HG02678 (cell line): ENCODE data around the gene SLC26A2.
A peak's percentile ranks its signal among the peaks of the same experiment; 100 is the strongest.

Source experiments
- ATAC-seq: cut with Tn5 transposase; IDR thresholded peaks from one replicate; pipeline ENCODE4 v1.9.1; 2021; ENCODE audit warnings: mild to moderate bottlenecking, moderate library complexity; ENCODE audit not compliant: unreplicated experiment

SLC26A2 gene

GRCh38 chr5:150035139-150035895 lies 74.8 kb downstream of the SLC26A2 start:
- ATAC-seq, result peak; percentile 97

GRCh38 chr5:150036513-150036912 lies 76.0 kb downstream of the SLC26A2 start:
- no peak for ATAC-seq
